ENCODE results near the gene ARPC2. TPM values are rescaled to one million over a fixed set of nuclear protein-coding genes. Genes with fewer than 3 reads are reported as not detected.

Gene ARPC2
- total and polyA plus RNA-seq, 7 donors, result 235 to 517 (median 267) TPM

DNA sequence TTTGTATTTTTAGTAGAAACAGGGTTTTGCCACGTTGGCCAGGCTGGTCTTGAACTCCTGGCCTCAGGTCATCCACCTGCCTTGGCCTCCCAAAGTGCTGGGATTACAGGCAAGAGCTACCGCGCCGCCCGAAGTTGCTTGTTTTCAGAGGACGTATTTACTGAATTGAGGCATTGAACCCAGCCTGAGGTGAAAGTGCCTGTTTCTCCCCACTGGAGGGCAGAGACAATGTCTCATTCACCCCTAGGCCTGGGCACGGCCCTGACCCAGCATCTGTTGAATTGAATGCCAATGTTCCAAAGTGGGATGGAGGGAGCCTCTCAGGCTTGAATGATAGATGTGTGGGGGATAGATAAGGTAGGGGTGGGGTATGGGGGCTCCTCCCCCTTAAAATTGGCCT lies 79.9 kb downstream of the ARPC2 start:
- DNase-seq, result no peak
- intact Hi-C loops (cut with DNase I), result loop anchor here (10.0 kb wide), 1 partner anchor 348 kb away; no protein-coding TSS in a partner anchor
- no peaks in the 10 kb centered on the region for H3K9me3 ChIP-seq
- peaks cover 0 to 14% (median 8%) of the 10 kb centered on the region in 4 donors for H3K4me1 ChIP-seq
- TF ChIP-seq POLR2A (IDR thresholded peaks at IDR 0.05), result no peak
- TF ChIP-seq, protein P1, sequence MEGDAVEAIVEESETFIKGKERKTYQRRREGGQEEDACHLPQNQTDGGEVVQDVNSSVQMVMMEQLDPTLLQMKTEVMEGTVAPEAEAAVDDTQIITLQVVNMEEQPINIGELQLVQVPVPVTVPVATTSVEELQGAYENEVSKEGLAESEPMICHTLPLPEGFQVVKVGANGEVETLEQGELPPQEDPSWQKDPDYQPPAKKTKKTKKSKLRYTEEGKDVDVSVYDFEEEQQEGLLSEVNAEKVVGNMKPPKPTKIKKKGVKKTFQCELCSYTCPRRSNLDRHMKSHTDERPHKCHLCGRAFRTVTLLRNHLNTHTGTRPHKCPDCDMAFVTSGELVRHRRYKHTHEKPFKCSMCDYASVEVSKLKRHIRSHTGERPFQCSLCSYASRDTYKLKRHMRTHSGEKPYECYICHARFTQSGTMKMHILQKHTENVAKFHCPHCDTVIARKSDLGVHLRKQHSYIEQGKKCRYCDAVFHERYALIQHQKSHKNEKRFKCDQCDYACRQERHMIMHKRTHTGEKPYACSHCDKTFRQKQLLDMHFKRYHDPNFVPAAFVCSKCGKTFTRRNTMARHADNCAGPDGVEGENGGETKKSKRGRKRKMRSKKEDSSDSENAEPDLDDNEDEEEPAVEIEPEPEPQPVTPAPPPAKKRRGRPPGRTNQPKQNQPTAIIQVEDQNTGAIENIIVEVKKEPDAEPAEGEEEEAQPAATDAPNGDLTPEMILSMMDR (IDR thresholded peaks at IDR 0.05), result no peak
- TF ChIP-seq POLR2AphosphoS5 (IDR thresholded peaks at IDR 0.05), result no peak
- TF ChIP-seq EP300 (IDR thresholded peaks at IDR 0.05), result no peak
- H3K36me3 ChIP-seq, result no peaks in the 10 kb centered on the region
- no peak overlapping the region for H3K4me3 ChIP-seq
- H3K27me3 ChIP-seq, result no peaks in the 10 kb centered on the region
- 87 to 89% methylated on average over 7 of the region's 7 CpGs for WGBS, 2 donors
- peak overlapping the region in 3 of 4 donors; percentile 7 to 26 (median 9) for H3K27ac ChIP-seq

DNA sequence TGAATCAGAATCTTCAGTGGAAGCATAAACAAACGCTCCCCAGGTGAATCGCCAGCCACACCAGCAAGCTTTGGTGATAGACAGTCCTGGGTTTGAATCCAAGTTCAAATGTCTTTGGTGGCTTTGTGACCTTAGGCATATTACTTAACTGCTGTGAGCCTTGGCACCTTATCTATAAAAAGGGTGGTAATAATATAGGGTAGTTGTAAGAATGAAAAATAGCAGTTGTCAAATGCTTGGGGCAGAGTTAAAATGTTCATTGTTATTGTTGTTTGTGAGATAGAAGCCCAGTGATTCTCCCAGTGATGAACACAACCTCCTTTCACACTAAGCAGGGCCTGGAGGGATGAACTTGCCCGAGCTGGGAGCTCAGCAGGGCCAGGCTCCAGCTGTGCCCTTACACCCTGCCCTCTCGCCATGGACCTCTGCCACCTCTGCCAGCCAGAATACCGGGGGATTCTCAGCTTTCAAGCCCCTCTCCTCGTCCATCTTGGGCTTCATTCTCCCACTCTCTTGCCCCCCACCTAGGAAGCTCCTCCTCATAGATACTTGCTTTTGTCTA lies 81.4 kb downstream of the ARPC2 start:
- Histone ChIP-seq H3K4me1 (peaks cover 0 to 8% (median 1%) of the 10 kb centered on the region in 4 donors), H3K9me3 (no peaks in the 10 kb centered on the region), H3K27me3 (no peaks in the 10 kb centered on the region), H3K27ac (peak overlapping the region in 2 of 4 donors; percentile 9 to 26), H3K36me3 (no peaks in the 10 kb centered on the region), H3K4me3 (no peak overlapping the region)
- WGBS, 2 donors, result 81 to 89% methylated on average over 6 of the region's 6 CpGs
- TF ChIP-seq EP300 (IDR thresholded peaks at IDR 0.05) (no peak), POLR2A (IDR thresholded peaks at IDR 0.05) (no peak)
- TF ChIP-seq, protein P1 (IDR thresholded peaks at IDR 0.05), result no peak
- no peak for DNase-seq
- intact Hi-C loops (cut with DNase I), result loop anchor here (10.0 kb wide), 1 partner anchor 346 kb away; no protein-coding TSS in a partner anchor

DNA sequence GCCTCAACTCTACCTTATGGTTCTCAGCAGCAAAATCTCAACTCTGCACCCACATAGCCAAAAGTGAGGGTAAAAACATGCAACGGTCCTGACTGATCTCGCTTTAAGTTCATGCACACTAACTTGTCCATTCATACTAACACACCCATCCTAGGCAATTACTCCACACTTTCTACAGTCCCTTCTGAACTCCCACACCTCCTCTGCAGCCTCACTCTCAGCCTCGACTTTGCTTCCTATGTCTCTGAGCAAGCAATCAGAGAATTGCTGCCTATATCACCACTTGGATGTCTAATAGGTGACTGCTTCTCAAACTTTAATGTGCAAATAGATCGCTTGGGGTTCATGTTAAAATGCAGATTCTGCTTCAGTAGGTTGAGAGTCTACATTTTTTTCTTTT lies 83.2 kb downstream of the ARPC2 start:
- 75 to 87% methylated on average over 4 of the region's 4 CpGs for WGBS, 2 donors
- intact Hi-C loops (cut with DNase I), result loop anchor here (2.0 kb wide), 1 partner anchor 57 kb away; the partner anchor contains the start of gene CATIP
- H3K9me3 ChIP-seq, result no peaks in the 10 kb centered on the region

DNA sequence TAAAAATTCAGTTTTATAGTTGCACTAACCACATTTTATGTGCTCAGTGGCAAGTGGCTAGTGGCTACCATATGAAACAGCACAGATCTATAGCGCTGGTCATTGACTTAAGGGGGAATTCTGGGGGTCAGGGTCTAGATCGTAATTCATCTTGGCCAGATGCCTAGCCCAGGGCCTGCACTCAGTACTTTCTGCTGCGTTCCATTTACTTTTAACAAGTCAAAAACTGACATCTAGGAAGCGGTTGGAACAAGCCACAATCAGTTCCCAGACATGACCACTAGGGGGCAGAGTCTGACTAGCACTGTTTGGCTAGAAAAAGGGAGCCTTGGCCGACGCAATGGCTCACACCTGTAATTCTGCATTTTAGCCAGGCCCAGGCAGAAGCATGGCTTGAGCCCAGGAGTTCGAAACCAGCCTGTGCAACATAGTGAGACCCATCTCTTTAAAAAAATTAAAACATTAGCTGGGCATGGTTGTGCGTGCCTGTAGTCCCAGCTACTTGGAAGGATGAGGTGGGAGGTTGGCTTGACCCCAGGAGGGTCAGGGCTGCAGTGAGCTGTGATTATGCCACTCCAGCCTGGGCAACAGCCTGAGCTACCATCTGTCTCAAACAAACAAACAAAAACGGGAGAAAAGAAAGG lies 84.3 kb downstream of the ARPC2 start:
- 6 to 10% methylated on average over 9 of the region's 9 CpGs for WGBS, 2 donors
- H3K9me3 ChIP-seq, result no peaks in the 10 kb centered on the region
- H3K27me3 ChIP-seq, result no peaks in the 10 kb centered on the region
- H3K27ac ChIP-seq, result no peak overlapping the region
- TF ChIP-seq, protein P1 (IDR thresholded peaks at IDR 0.05), result peak; percentile 91 to 97 (median 95)
- TF ChIP-seq EP300 (IDR thresholded peaks at IDR 0.05), result no peak
- H3K4me1 ChIP-seq, result peaks cover 0 to 8% (median 1%) of the 10 kb centered on the region in 4 donors
- peak; percentile 91 for DNase-seq
- no peaks in the 10 kb centered on the region for H3K36me3 ChIP-seq
- H3K4me3 ChIP-seq, result no peak overlapping the region
- intact Hi-C loops (cut with DNase I), result loop anchor here (1.0 to 2.0 kb wide), 2 partner anchors 56 to 95 kb away; partner anchors contain the start of gene CATIP

More for the DNA sequence above, 83.2 kb downstream of the ARPC2 start:
- Histone ChIP-seq H3K4me3 (no peak overlapping the region), H3K27me3 (no peaks in the 10 kb centered on the region), H3K4me1 (peaks cover 0 to 8% (median 1%) of the 10 kb centered on the region in 4 donors), H3K36me3 (no peaks in the 10 kb centered on the region), H3K27ac (no peak overlapping the region)
- no peak for DNase-seq
- no peak for TF ChIP-seq POLR2AphosphoS5 (IDR thresholded peaks at IDR 0.05)
- no peak for TF ChIP-seq EP300 (IDR thresholded peaks at IDR 0.05)
- no peak for TF ChIP-seq POLR2A (IDR thresholded peaks at IDR 0.05)
- TF ChIP-seq, protein P1 (IDR thresholded peaks at IDR 0.05), result no peak

Other genes with a start within 250 kb of the ARPC2 start
- gene TNS1, start 214.2 kb upstream of the ARPC2 start, total RNA-seq, result 1,000 to 10,000 TPM in 2 of 4 donors, 100 to 1,000 TPM in 2; 444 to 1,607 (median 968) TPM
- gene TNS1, start 214.2 kb upstream of the ARPC2 start, polyA plus RNA-seq, result 10 to 100 TPM in 2 of 3 donors, 1 to 10 TPM in 1; 3.7 to 57.2 (median 13.8) TPM
- gene RUFY4, start 147.9 kb upstream of the ARPC2 start, total RNA-seq, result under 1 TPM in 2 of 4 donors, not detected in 2; 0.16 to 0.55 TPM
- gene RUFY4, start 147.9 kb upstream of the ARPC2 start, polyA plus RNA-seq, result under 1 TPM in 1 of 3 donors, not detected in 2; 0.73 TPM
- not detected for gene CXCR2, start 91.2 kb upstream of the ARPC2 start, total RNA-seq
- under 1 TPM; 0.12 to 0.60 (median 0.46) TPM for gene CXCR2, start 91.2 kb upstream of the ARPC2 start, polyA plus RNA-seq
- not detected for gene CXCR1, start 50.2 kb upstream of the ARPC2 start, total RNA-seq
- 1 to 10 TPM in 1 of 3 donors, under 1 TPM in 2; 0.07 to 1.2 (median 0.46) TPM for gene CXCR1, start 50.2 kb upstream of the ARPC2 start, polyA plus RNA-seq
- gene GPBAR1, start 43.8 kb downstream of the ARPC2 start, total RNA-seq, result 1 to 10 TPM; 3.1 to 7.1 (median 5.4) TPM
- gene GPBAR1, start 43.8 kb downstream of the ARPC2 start, polyA plus RNA-seq, result 1 to 10 TPM in 2 of 3 donors, under 1 TPM in 1; 0.60 to 2.5 (median 1.4) TPM
- gene AAMP, start 52.9 kb downstream of the ARPC2 start, total RNA-seq, result 100 to 1,000 TPM in 1 of 4 donors, 10 to 100 TPM in 3; 85.7 to 103 (median 90.0) TPM
- 100 to 1,000 TPM; 108 to 141 (median 138) TPM for gene AAMP, start 52.9 kb downstream of the ARPC2 start, polyA plus RNA-seq
- 10 to 100 TPM; 46.8 to 95.1 (median 69.1) TPM for gene PNKD, start 53.3 kb downstream of the ARPC2 start, total RNA-seq
- gene PNKD, start 53.3 kb downstream of the ARPC2 start, polyA plus RNA-seq, result 100 to 1,000 TPM; 112 to 199 (median 190) TPM
- gene TMBIM1, start 75.3 kb downstream of the ARPC2 start, total RNA-seq, result 100 to 1,000 TPM; 116 to 157 (median 146) TPM
- 100 to 1,000 TPM in 2 of 3 donors, 10 to 100 TPM in 1; 90.2 to 204 (median 109) TPM for gene TMBIM1, start 75.3 kb downstream of the ARPC2 start, polyA plus RNA-seq
- gene CATIP, start 139.7 kb downstream of the ARPC2 start, total RNA-seq, result not detected
- under 1 TPM in 1 of 3 donors, not detected in 2; 0.07 TPM for gene CATIP, start 139.7 kb downstream of the ARPC2 start, polyA plus RNA-seq
- 10 to 100 TPM; 13.8 to 19.0 (median 16.9) TPM for gene SLC11A1, start 165.1 kb downstream of the ARPC2 start, total RNA-seq
- gene SLC11A1, start 165.1 kb downstream of the ARPC2 start, polyA plus RNA-seq, result 1 to 10 TPM; 1.2 to 7.0 (median 1.6) TPM
- gene CTDSP1, start 182.7 kb downstream of the ARPC2 start, total RNA-seq, result 10 to 100 TPM; 78.4 to 90.3 (median 80.7) TPM
- gene CTDSP1, start 182.7 kb downstream of the ARPC2 start, polyA plus RNA-seq, result 100 to 1,000 TPM in 2 of 3 donors, 10 to 100 TPM in 1; 75.1 to 120 (median 105) TPM
- gene VIL1, start 201.9 kb downstream of the ARPC2 start, total RNA-seq, result 1 to 10 TPM in 1 of 4 donors, under 1 TPM in 1, not detected in 2; 0.71 to 2.8 TPM
- gene VIL1, start 201.9 kb downstream of the ARPC2 start, polyA plus RNA-seq, result 100 to 1,000 TPM; 111 to 172 (median 170) TPM